ENCODE measurements around the gene SNAPC4.

DNA sequence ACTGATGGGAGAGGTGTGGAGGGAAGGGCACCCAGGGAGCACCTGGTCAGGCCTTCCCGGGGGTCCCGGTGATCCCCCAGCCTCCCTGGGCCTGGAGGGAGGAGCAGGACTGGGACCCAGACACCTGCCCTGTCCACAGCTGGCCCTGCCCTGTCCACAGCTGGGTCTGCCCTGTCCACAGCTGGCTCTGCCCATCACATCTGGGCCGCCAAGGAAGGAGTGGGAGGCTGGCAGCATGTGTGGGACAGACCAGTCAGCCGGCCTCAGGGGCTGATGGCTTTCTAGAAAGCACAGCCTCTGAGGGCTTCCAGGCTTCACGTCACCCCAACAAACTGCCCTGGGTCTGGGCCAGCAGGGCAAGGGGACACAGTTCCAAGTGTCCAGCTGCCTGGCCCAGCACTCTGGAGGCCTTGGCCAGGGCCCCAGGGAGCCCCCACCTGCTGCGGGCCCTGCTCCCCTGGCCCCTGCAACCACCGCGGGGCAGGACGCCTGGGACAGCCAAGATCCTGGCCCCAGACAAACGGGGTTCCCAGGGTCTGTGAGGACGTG, 48.6 kb downstream of the SNAPC4 start:
- TF ChIP-seq, protein P1, sequence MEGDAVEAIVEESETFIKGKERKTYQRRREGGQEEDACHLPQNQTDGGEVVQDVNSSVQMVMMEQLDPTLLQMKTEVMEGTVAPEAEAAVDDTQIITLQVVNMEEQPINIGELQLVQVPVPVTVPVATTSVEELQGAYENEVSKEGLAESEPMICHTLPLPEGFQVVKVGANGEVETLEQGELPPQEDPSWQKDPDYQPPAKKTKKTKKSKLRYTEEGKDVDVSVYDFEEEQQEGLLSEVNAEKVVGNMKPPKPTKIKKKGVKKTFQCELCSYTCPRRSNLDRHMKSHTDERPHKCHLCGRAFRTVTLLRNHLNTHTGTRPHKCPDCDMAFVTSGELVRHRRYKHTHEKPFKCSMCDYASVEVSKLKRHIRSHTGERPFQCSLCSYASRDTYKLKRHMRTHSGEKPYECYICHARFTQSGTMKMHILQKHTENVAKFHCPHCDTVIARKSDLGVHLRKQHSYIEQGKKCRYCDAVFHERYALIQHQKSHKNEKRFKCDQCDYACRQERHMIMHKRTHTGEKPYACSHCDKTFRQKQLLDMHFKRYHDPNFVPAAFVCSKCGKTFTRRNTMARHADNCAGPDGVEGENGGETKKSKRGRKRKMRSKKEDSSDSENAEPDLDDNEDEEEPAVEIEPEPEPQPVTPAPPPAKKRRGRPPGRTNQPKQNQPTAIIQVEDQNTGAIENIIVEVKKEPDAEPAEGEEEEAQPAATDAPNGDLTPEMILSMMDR (IDR thresholded peaks at IDR 0.05) = no peak
- TF ChIP-seq TCF7L2 (IDR thresholded peaks at IDR 0.05; ENCODE audit: low read depth, low read length) (no peak), POLR2AphosphoS5 (IDR thresholded peaks at IDR 0.05; ENCODE audit: low read depth, low read length) (no peak), SIN3A (IDR thresholded peaks at IDR 0.05; ENCODE audit: borderline replicate concordance, insufficient read depth, low read depth, low read length) (no peak)
